ENCODE measurements around the gene FREY1.

DNA sequence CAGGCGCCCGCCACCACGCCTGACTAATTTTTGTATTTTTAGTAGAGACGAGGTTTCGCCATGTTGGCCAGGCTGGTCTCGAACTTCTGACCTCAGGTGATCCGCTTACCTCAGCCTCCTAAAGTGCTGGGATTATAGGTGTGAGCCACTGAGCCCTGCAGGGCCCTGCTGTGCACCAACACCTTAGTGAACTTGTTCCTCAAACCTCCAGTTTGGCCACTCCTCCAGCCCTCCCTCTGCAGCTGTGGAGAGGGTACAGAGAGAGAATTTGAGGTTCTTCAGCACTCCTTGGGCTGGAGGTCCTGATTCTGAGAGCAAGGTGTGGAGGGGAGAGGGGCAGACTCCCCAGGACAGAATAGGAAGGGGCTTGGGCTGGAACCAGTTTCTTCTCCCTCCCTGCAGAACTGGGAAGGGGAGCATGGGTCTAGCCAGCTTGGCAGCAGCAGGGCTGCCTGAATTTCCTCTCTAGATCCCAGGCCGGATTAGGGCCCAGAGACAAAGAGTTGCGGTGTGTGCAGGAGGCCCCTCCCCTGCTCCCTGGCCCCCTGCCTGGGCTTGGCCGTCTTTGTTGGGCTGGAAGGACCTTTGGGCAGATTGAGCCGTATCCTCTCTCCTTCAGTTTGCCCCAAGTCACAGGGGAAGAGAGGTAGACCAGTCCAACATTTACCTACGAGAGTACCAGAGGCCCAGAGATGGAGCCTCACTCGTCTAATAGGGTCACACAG is 12.9 kb upstream of the FREY1 start:
- TF ChIP-seq, protein P1, sequence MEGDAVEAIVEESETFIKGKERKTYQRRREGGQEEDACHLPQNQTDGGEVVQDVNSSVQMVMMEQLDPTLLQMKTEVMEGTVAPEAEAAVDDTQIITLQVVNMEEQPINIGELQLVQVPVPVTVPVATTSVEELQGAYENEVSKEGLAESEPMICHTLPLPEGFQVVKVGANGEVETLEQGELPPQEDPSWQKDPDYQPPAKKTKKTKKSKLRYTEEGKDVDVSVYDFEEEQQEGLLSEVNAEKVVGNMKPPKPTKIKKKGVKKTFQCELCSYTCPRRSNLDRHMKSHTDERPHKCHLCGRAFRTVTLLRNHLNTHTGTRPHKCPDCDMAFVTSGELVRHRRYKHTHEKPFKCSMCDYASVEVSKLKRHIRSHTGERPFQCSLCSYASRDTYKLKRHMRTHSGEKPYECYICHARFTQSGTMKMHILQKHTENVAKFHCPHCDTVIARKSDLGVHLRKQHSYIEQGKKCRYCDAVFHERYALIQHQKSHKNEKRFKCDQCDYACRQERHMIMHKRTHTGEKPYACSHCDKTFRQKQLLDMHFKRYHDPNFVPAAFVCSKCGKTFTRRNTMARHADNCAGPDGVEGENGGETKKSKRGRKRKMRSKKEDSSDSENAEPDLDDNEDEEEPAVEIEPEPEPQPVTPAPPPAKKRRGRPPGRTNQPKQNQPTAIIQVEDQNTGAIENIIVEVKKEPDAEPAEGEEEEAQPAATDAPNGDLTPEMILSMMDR (IDR thresholded peaks at IDR 0.05; ENCODE audit: insufficient read depth, low read length), result no peak
- TF ChIP-seq POLR2AphosphoS5 (IDR thresholded peaks at IDR 0.05; ENCODE audit: low read depth) (no peak), GABPA (IDR thresholded peaks at IDR 0.05; ENCODE audit: low read depth) (no peak)
